SK-N-SH treated with all-trans-retinoic acid at 6 μM for 48 hours (cell line): ENCODE results near the gene NCKAP5.

Source experiments
- ATAC-seq: fragments of 200-7000 bp; cut with Tn5 transposase; 3 replicates; pipeline ENCODE4 v1.9.1; 2020; ENCODE audit warnings: mild to moderate bottlenecking, moderate library complexity
- ARNTL ChIP-seq: fragments of 450-650 bp; formaldehyde crosslinking; IDR thresholded peaks from 2 replicates; pipeline ENCODE4 v1.5.0; 2020; ENCODE audit warnings: low read depth, mild to moderate bottlenecking, moderate library complexity, borderline replicate concordance
- BACH2 ChIP-seq: fragments of 250-450 bp; sonication (Bioruptor Pico); IDR thresholded peaks from 2 replicates; pipeline ENCODE4 v1.9.0; 2021; ENCODE audit warnings: mild to moderate bottlenecking, borderline replicate concordance
- CREB5 ChIP-seq: fragments of 250-450 bp; sonication (Bioruptor Pico); IDR thresholded peaks from 2 replicates; pipeline ENCODE4 v1.5.1; 2020; ENCODE audit warnings: low read depth, mild to moderate bottlenecking, moderate library complexity
- CSDC2 ChIP-seq: fragments of 250-450 bp; sonication (Bioruptor Pico); IDR thresholded peaks from 2 replicates; pipeline ENCODE4 v1.5.0; 2020; ENCODE audit warnings: mild to moderate bottlenecking, moderate library complexity
- CSRNP3 ChIP-seq: fragments of 250-450 bp; sonication (Bioruptor Pico); IDR thresholded peaks from 2 replicates; pipeline ENCODE4 v1.5.1; 2021; ENCODE audit warnings: mild to moderate bottlenecking, moderate library complexity
- ESRRG ChIP-seq: fragments of 250-450 bp; sonication (Bioruptor Pico); IDR thresholded peaks from 2 replicates; pipeline ENCODE4 v1.6.1; 2021; ENCODE audit warnings: mild to moderate bottlenecking
- GLIS3 ChIP-seq: fragments of 250-450 bp; sonication (Bioruptor Pico); IDR thresholded peaks from 2 replicates; pipeline ENCODE4 v1.5.0; 2020; ENCODE audit warnings: mild to moderate bottlenecking, moderate library complexity
- ISL1 ChIP-seq: fragments of 250-450 bp; sonication (Bioruptor Pico); IDR thresholded peaks from 2 replicates; pipeline ENCODE4 v2.1.2; 2022; ENCODE audit warnings: mild to moderate bottlenecking, moderate library complexity
- OSR1 ChIP-seq: fragments of 250-450 bp; sonication (Bioruptor Pico); IDR thresholded peaks from 2 replicates; pipeline ENCODE4 v1.8.0; 2022; ENCODE audit warnings: moderate library complexity, mild to moderate bottlenecking, inconsistent platforms
- POU6F1 ChIP-seq: fragments of 250-450 bp; sonication (Bioruptor Pico); IDR thresholded peaks from 2 replicates; pipeline ENCODE4 v1.8.0; 2021; ENCODE audit warnings: low read depth, mild to moderate bottlenecking, moderate library complexity, borderline replicate concordance
- PPARA ChIP-seq: fragments of 250-450 bp; sonication (Bioruptor Pico); IDR thresholded peaks from 2 replicates; pipeline ENCODE4 v1.5.0; 2020; ENCODE audit warnings: mild to moderate bottlenecking, borderline replicate concordance
- RARB ChIP-seq: fragments of 250-450 bp; sonication (Bioruptor Pico); IDR thresholded peaks from 2 replicates; pipeline ENCODE4 v1.8.0; 2021; ENCODE audit warnings: mild to moderate bottlenecking, moderate library complexity
- SNAI2 ChIP-seq: fragments of 250-450 bp; sonication (Bioruptor Pico); IDR thresholded peaks from 2 replicates; pipeline ENCODE4 v1.5.0; 2020; ENCODE audit warnings: mild to moderate bottlenecking, moderate library complexity
- TCF4 ChIP-seq: fragments of 250-450 bp; sonication (Bioruptor Pico); IDR thresholded peaks from 2 replicates; pipeline ENCODE4 v1.8.0; 2021; ENCODE audit warnings: mild to moderate bottlenecking, moderate library complexity, borderline replicate concordance
- TOX ChIP-seq: fragments of 250-450 bp; sonication (Bioruptor Pico); IDR thresholded peaks from 2 replicates; pipeline ENCODE4 v1.8.0; 2021; ENCODE audit warnings: mild to moderate bottlenecking, moderate library complexity, borderline replicate concordance
- TSHZ2 ChIP-seq: fragments of 250-450 bp; sonication (Bioruptor Pico); IDR thresholded peaks from 2 replicates; pipeline ENCODE4 v1.5.0; 2020; ENCODE audit warnings: mild to moderate bottlenecking, moderate library complexity
- ZC3H10 ChIP-seq: fragments of 250-450 bp; sonication (Bioruptor Pico); IDR thresholded peaks from 2 replicates; pipeline ENCODE4 v1.5.1; 2021; ENCODE audit warnings: mild to moderate bottlenecking, moderate library complexity
- ZFP3 ChIP-seq: fragments of 250-450 bp; sonication (Bioruptor Pico); IDR thresholded peaks from 2 replicates; pipeline ENCODE4 v1.5.0; 2020; ENCODE audit warnings: mild to moderate bottlenecking, moderate library complexity
- ZFP30 ChIP-seq: fragments of 450-650 bp; formaldehyde crosslinking; IDR thresholded peaks from 2 replicates; pipeline ENCODE4 v1.5.0; 2022; ENCODE audit warnings: mild to moderate bottlenecking, moderate library complexity
- ZNF565 ChIP-seq: fragments of 450-650 bp; formaldehyde crosslinking; conservative IDR thresholded peaks from 2 replicates; pipeline ENCODE4 v1.5.0; 2020; ENCODE audit warnings: low read depth, mild to moderate bottlenecking, moderate library complexity
- ZNF70 ChIP-seq: fragments of 450-650 bp; formaldehyde crosslinking; IDR thresholded peaks from 2 replicates; pipeline ENCODE4 v1.5.0; 2020; ENCODE audit warnings: mild to moderate bottlenecking, moderate library complexity
- ZNF8 ChIP-seq: fragments of 450-650 bp; formaldehyde crosslinking; IDR thresholded peaks from 2 replicates; pipeline ENCODE4 v1.5.0; 2020; ENCODE audit warnings: mild to moderate bottlenecking, moderate library complexity

Gene NCKAP5

GRCh38 chr2:132891498-132891897 is 676.8 kb downstream of the NCKAP5 start:
- ATAC-seq = no peak
- no peak for TF ChIP-seq OSR1 (CRISPR knock-in tag)
- TF ChIP-seq CREB5 = no peak
- TF ChIP-seq ISL1 (CRISPR knock-in tag) = no peak
- TF ChIP-seq CSRNP3 (CRISPR knock-in tag) = no peak
- no peak for TF ChIP-seq GLIS3

GRCh38 chr2:132886574-132886973 is 681.7 kb downstream of the NCKAP5 start:
- ATAC-seq = no peak
- TF ChIP-seq PPARA (no peak), CREB5 (no peak), ZNF8 (CRISPR knock-in tag) (no peak), ZNF565 (CRISPR knock-in tag) (no peak), ZFP30 (CRISPR knock-in tag) (no peak), ARNTL (CRISPR knock-in tag) (no peak), TCF4 (CRISPR knock-in tag) (no peak), ISL1 (CRISPR knock-in tag) (no peak), POU6F1 (CRISPR knock-in tag) (no peak), TSHZ2 (CRISPR knock-in tag) (no peak), GLIS3 (no peak)

GRCh38 chr2:132884705-132885104 is 683.6 kb downstream of the NCKAP5 start:
- TF ChIP-seq ZFP30 (CRISPR knock-in tag) (no peak), ZFP3 (CRISPR knock-in tag) (no peak), CSDC2 (CRISPR knock-in tag) (no peak), TSHZ2 (CRISPR knock-in tag) (no peak), ZC3H10 (no peak), BACH2 (CRISPR knock-in tag) (no peak), ESRRG (CRISPR knock-in tag) (no peak), ZNF70 (no peak), ZNF565 (CRISPR knock-in tag) (no peak), ARNTL (CRISPR knock-in tag) (no peak), TCF4 (CRISPR knock-in tag) (no peak), ISL1 (CRISPR knock-in tag) (no peak), POU6F1 (CRISPR knock-in tag) (no peak), TOX (CRISPR knock-in tag) (no peak), OSR1 (CRISPR knock-in tag) (no peak), GLIS3 (no peak), PPARA (no peak), RARB (CRISPR knock-in tag) (no peak), CREB5 (no peak), SNAI2 (CRISPR knock-in tag) (no peak)
- no peak for ATAC-seq
